GM12865 (cell line): ENCODE measurements around the gene KCNB1.
A peak's percentile ranks its signal among the peaks of the same experiment; 100 is the strongest.

ENCODE experiments used
- DNase-seq: peaks from one replicate; pipeline ENCODE4 v3.0.0; 2010; ENCODE audit warnings: low read depth
- H3K4me3 ChIP-seq: 2 replicates; pipeline ENCODE4 v1.5.1; 2011; ENCODE audit warnings: mild to moderate bottlenecking, low read depth, low read length, control low read depth
- CTCF ChIP-seq: IDR thresholded peaks from 2 replicates; pipeline ENCODE4 v1.5.1; 2011; ENCODE audit warnings: low read length, control low read depth, low read depth, inconsistent platforms; ENCODE audit not compliant: insufficient read depth; ENCODE audit errors: missing control alignments

Gene KCNB1

GRCh38 chr20:49511788-49512525 is 29.5 kb upstream of the KCNB1 start:
- no peak for TF ChIP-seq CTCF
- H3K4me3 ChIP-seq, result no peak overlapping the region

GRCh38 chr20:49510562-49511122 is 28.2 kb upstream of the KCNB1 start:
- DNase-seq, result no peak
- TF ChIP-seq CTCF, result no peak
- H3K4me3 ChIP-seq, result no peak overlapping the region

More at GRCh38 chr20:49511788-49512525, 29.5 kb upstream of the KCNB1 start:
- no peak for DNase-seq

- H3K4me3 ChIP-seq, result no peak overlapping the region
- DNase-seq, result peak; percentile 52
- TF ChIP-seq CTCF, result peak; percentile 56
Measured at GRCh38 chr20:49508435-49509199, 26.1 kb upstream of the KCNB1 start.

GRCh38 chr20:49507741-49508434 is 25.4 kb upstream of the KCNB1 start:
- no peak for DNase-seq
- TF ChIP-seq CTCF, result no peak
- H3K4me3 ChIP-seq, result no peak overlapping the region

GRCh38 chr20:49505518-49505917 is 23.1 kb upstream of the KCNB1 start:
- no peak for TF ChIP-seq CTCF
- no peak for DNase-seq
- H3K4me3 ChIP-seq, result no peak overlapping the region

- TF ChIP-seq CTCF, result no peak
- no peak for DNase-seq
- no peak overlapping the region for H3K4me3 ChIP-seq
Measured at GRCh38 chr20:49503176-49503575, 20.7 kb upstream of the KCNB1 start.
